Middle frontal gyrus (tissue), 1 donor: Measurements from ENCODE around the gene CELF2.

Experiments
- DNase-seq: peaks from one replicate; pipeline ENCODE4 v3.0.0-alpha.2; 2015; ENCODE audit warnings: low spot score; ENCODE audit errors: extremely low spot score

CELF2 gene

DNA sequence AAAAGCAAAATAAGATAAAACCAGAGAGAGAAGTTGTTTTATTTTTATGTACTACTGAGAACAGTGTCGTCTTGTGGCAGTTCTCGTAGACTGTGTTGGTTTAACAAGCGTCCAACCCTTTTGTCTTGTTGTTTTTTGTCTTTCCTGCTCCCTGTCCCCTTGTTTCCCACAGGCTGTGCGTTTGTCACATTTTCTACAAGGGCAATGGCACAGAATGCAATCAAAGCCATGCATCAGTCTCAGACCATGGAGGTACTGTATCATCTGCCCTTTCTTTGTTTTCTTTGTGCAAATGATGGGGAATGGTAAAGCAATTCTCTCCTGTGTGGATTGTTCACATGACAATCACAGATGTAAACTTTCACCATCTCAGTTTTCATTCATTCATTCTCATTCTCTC, 248.8 kb downstream of the CELF2 start:
- DNase-seq, result no peak

DNA sequence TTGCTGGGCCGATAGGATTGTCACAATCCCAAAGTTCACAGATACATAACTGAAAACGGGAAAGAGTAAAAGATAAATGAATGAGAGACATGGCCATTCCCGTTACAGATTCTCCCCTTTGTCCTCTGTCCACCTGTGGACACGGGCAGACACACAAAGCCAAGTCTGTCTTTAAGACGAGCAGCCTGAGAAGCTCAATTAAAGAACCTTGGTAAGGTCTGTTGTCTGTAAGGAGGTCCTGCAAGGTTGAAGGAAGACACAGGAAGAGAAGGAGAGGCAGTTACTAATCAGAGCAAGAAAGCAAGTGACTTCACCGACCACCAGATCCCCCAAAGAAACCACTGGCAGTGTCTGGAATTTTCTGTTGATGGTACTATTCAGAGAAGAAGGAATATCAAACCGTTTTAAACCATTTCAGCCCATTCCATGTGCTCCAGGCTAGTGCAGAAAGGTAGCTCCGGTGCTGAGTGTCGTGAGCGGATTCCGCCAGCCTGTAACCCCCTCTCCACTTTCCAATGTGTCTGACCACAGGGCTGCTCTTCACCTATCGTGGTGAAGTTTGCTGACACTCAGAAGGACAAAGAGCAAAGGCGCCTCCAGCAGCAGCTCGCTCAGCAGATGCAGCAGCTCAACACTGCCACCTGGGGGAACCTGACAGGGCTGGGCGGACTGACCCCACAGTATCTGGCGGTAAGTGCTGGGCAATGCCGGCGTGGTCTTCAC, 252.6 kb downstream of the CELF2 start:
- no peak for DNase-seq

DNA sequence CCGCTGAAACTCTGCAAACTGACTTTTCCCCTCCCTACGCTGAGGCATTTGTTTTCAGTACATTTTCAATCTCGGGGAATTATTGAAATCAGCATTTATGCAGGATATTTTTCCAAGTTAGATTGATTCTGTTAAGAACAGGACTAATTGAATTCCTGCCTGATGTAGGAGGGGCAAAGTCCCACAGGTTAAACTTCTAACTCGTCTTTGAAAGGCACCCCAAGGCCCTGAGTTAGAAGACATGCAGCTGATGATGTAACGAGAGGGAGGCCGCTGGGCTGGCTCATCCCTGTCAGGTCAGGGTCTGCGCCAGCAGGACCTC, 253.1 kb downstream of the CELF2 start:
- no peak for DNase-seq

DNA sequence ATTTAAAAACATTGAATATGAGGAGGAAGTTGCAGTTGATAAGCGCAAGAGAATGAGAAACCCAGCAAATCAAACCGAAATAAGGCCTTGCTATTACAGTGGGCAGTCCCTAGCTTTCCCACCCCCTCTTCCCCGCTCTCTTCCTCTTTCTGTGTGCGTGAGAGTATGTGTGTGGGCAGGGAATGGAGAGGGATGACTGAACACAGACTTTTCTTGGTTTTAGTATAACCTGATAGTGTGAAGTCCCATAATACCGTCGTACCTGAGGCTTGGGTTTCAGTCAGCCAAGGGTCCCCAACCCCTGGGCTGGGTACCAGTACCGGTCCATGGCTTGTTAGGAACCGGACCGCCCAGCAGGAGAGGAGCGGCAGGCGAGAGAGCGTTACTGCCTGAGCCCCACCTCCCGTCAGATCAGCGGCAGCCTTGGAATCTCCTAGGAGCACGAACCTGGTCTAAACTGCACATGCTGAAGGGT, 255.3 kb downstream of the CELF2 start:
- no peak for DNase-seq

DNA sequence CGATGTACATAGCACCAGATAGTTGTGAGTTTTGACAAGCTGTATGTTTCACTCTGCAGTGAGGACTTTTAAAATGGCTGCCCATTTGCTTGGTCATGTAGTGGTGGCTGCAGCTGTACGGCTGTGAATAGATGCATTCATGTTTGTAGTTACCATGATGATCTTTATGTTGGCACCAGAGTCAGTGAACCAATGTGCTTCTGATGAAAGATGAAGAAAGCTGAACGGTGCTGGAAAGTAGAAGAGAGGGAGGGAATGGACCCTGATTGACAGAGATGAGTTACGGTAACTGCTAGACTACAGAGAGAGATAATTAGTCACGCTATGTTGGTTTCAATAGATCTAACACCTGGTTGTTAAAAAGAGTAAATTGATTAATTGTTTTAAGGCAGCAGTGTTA, 256.8 kb downstream of the CELF2 start:
- no peak for DNase-seq

DNA sequence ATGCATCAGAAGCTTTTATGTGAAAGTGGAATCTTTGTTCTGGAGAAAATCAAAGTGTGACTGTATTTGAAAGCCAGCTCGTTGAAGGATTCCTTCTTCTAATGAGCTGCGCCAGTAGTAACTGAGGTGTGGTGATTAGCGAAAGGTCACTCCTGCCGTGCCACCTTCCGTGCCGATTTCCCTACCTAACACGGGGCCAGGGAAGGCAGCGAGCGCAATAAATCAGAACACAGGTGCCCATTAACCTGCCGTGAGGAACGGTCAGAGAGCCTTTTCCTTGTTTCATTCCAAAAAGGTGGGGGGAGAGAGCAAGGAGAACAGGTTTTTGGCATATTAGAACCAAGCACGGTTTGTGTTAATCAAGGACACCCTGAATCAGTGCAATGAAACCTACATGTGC, 258.0 kb downstream of the CELF2 start:
- DNase-seq, result no peak

DNA sequence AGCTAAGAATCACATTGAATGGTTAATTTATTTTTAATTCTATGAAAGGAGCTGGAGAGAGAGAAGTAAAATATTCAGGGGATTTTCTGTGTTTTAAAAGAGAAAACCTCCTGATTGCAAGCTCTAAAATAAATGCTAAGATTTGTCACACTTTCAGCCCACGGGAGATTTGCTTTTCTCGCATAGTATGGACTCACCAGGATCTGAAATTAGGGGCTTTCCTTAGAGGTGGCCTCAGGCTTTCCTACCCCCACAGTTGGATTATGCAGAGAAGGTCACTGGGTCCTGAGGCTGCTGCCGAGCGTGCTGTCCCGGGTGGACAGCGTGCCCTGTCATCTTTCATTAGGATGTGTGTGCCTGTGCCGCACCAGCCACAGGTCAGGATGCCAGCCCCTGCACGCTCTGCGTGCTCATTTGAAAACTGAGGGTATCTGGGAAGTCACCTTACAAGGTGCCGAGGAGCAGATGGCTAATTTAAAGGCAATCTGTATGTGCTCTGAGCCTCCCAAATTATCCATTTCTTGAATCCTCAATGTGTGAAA, 258.8 kb downstream of the CELF2 start:
- DNase-seq, result no peak

DNA sequence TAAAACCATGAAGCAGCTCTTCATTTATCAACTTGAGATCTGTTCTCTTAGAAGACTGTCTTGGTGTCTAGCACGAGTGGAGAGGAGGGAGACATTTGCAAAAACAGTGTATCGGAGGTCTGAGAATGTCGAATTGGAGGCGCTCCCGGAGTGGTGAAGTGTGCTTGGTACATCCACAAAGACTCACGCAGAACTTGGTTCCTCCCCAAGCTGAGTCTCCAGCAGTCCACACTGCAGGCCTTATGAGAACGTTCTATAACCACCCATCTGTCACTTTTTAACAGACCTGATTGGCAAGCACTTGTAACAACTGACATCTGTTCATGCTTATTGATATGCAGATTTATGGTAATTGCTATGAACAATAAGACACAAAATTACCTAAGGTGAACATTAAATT, 261.6 kb downstream of the CELF2 start:
- no peak for DNase-seq

DNA sequence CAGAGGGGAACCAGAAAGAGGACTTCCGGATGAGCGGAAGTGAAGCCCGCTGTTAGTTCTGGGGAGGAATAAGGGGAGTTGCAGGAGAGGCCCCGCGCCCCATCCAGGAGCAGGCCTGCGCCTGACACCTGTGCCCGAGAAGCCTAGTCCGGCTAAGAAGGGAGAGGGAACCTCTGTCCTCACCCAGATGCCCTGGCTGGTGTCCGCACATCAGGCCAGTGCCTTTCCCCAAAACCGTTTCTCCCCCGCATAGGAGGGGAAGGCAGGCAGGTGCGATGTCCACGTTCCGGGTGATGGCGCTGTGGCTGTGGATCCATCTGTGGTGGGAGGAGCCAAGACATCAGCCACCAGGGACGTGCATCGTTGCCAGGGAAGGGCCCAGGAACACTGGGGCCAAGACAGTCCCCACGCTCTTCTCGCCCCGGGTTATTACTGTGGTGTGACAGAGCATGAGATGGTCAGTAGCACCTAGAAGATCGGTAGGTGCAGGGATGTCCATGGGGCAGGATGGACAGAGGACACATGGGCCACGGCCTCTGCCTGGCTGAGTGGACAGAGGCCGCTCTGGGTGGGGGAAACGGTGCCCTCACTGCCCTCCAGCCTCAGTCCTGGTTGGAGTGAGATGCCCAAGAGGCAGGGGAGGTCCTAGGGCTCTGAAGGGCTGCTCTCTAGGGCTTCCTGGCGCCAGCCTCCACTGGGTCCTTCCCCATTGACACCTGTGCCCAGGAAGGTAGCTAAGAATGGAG, 262.7 kb downstream of the CELF2 start:
- no peak for DNase-seq

DNA sequence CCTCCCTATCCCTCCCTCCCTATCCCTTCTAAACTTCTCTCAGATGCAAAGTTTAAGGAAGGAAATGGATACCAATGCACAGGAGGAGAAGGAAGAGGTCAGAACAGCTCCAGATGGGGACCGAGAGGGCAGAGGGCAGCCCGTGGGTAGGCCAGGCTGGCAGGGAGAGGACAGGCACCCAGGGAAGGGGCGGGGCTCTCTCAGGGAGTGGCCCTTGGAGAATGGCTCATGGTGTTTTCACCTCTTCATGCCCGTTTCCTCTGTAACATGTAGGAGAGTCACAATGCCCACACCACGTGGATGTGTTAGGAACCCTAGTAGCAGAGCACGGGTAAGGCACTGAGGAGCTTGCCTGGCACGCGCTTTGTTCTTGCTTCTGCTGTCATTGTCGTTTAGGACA, 264.5 kb downstream of the CELF2 start:
- no peak for DNase-seq

DNA sequence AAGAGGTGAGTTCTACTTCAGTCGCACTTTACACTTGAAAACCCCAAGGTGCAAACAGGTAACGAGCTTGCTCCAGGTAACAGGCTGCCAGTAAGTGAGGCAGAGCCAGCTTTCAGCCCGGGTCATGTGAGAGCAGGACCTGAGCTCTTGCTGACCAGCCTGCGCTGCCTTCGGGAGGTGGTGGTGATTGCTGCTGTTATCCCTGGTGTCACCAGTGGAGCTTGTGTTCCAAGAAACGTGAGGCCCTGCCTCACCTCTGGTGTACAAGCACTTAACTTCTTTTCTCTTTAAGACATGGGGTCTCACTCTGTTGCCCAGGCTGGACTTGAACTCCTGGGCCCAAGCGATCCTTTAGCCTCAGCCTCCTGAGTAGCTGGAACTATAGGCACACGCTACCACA, 265.0 kb downstream of the CELF2 start:
- DNase-seq, result no peak

DNA sequence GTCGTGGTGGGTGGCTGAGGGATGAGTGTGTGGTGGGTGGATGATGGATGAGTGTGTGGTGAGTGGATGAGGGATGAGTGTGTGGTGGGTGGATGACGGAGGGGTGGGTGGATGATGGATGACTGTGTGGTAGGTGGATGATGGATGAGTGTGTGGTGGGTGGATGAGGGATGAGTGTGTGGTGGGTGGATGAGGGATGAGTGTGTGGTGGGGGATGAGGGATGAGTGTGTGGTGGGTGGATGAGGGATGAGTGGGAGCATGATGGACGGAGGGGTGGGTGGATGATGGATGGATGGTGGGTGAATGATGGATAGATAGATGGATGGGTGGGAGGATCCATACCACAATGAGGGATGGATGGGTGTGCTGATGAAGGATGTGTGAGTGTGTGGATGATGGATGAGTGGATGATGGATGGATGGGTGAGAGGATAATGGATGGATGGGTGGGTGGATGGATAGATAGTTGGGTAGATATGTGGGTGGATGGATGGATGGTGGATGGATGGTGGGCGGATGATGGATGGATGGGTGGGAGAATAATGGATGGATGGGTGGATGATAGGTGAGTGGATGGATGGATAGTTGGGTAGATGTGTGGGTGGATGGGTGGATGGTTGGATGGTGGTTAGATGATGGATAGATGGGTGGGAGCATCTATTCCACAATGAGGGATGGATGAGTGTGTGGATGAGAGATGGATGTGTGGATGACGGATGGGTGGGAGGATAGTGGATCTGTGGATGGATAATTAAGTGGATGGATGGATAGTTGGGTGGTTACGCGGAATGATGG, 266.8 kb downstream of the CELF2 start:
- DNase-seq, result no peak

DNA sequence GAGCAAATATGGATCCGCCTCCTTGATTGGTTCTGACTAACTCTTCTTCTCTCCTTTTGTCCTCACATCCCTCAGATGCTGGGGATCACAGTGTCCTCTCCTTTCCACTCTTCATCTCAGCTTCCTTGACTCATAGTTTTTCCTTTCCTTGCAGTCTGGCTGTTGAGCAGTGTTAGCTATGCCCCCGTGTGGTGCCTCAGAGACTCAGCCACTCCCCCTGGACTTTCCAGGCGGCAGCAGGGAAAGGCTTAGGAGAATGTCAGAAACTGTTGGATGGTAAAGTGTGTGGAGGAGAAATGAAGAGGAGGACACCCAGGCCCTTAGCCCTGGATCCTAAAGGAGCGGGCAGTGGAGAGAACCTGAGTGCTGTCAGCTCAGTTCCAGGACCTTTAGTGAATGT, 267.5 kb downstream of the CELF2 start:
- DNase-seq, result no peak

DNA sequence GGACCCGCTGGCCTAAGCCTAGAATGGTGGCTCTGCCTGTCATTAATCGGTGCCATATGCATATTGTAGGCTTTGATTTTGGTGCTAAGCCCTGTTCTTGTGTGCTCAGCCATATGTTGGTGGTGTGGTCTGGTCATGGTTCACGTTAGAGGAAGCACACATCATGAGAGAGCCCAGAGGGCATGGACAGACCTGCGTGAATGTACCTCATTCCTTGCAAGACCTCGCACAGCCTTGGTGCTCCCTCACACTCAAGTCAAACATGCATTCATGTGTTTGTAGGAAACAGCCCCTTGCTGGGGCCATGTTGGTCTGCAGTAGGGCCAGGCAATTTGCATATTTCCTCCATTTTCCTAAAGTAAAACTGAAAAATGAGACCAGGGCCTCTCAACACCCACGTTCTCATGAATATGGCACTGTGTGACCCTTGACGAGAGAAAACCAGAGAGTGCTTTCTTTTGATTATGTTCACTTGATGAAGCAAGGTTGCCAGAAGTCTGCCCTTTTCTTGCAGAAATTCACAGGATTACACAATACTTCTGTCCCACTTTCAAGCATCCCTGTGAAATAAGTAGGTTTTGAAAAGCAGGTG, 268.7 kb downstream of the CELF2 start:
- no peak for DNase-seq

DNA sequence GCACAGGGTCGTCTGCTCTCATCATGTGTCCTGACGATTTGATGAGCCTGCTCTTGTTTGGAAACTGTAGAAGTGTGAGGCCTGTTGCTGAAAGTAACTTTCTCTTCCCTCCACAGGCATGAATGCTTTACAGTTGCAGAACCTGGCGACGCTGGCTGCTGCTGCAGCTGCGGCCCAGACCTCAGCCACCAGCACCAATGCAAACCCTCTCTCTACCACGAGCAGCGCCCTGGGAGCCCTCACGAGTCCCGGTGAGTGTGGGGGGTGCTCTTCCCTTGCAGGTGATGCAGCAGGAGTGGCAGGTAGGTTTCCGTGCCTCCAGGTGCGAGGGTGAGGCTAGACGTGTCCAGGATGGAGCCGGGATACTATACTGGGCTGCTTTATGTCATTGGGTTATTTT, 270.6 kb downstream of the CELF2 start:
- no peak for DNase-seq

DNA sequence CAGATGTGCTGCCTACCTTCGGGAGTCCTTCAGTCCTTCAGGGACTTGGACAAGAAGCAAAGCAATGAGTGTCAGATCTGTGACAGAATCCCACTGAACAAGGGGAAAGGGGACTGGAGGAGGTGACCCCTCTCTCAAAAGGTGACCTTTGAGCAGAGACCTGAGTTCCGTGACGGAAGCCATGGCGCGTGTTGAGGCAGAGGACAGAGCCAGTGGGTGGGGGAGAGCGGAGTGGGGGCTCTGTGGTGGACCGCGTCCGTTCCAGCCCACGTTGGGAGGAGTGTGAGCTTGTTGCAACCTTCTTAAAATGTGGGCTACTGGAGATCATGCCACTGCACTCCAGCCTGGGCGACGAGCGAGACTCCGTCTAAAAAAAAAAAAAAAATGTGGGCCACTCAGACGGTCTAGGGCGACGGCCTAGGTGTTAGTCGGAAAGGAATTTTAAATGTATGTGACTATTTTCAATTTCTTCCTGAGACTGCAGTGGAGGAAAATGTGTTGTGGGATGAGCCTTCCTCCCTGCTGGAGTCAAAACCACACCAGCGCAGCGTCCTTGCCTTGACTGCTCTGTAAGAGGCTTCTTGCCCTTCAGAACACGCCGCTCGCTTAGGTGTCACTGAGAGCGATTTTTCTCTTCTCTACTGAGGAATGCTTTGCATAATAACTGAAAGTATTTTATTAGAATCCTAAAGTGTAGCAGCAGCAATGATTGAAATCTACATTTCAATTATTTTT, 272.7 kb downstream of the CELF2 start:
- no peak for DNase-seq

DNA sequence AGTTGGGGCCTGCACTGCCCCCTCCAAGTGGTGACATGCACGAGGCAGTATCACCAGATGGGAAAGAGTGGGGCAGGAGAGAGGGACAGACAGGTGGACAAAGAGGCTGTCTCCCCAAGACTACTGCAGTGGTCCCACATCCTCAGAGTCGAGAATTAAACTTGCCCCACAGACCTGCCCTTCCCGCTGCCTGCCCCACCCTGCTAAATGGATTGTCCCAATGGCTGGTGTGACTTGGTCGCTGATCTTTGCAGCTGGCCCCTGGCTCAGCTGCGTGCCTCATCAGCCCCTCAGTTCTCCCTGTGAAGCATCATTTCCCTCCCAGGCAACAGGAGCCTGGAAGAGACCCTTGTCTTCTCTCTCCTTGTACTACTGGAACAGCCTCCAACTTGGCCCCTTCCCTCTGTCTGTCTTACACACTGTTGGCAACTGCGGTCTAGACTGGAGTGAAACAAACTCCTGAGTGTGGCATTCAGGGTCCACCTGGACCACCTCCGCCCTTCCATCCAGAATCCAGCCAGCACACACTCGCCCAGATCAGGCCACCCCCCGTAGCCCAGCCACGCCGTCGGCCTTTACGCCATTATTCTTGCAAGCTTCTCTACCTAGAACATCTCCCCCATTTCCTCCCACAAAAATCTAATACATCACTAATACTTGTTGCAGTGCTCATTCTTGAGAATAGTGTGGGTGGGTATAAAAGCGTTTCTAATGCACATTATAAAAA, 275.1 kb downstream of the CELF2 start:
- DNase-seq, result no peak

DNA sequence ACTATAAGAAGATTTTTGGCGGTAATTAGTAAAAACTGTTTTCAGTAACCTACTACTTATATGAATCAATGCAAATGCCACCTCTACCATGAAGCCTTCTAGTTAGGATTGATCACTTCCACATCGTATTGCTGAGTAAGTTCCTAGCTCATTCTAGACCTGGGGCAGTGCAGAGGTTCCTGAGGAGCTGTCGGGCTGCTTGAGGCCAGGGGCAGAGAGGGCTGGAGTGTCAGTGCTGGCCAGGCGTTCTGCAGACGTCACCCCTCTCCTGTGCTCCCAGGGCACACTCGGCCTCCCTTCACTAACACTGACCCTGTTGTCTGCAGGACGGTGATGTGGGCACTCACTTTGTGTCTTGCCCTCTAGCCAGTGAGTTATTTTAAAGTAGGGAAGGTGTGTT, 275.7 kb downstream of the CELF2 start:
- DNase-seq, result no peak

DNA sequence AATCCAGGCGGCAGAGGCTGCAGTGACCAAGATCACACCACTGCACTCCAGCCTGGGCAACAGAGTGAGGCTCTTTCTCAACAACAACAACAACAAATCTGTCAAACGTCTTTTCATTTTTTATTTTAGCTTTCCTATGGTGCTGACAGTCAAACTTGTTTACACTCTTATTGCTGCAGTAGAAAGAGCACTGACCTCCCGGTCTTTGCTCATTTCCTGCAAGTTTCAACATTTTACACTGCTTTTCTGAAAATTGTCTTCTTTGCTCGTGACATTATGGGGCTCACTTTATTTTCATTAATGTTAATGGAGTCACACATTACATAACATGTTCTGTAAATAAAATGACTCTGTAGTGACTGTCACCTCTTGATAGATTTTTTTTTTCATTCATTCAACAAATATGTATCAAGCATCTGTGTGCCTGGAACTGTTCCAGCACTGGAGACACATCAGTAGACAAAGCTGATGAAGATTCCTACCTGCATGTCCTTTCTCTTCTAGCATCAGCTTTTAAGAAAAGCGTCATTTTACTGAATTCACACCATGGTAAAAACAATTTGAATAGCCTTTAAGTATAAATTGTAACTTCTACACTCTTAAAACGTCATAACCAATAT, 277.3 kb downstream of the CELF2 start:
- no peak for DNase-seq

DNA sequence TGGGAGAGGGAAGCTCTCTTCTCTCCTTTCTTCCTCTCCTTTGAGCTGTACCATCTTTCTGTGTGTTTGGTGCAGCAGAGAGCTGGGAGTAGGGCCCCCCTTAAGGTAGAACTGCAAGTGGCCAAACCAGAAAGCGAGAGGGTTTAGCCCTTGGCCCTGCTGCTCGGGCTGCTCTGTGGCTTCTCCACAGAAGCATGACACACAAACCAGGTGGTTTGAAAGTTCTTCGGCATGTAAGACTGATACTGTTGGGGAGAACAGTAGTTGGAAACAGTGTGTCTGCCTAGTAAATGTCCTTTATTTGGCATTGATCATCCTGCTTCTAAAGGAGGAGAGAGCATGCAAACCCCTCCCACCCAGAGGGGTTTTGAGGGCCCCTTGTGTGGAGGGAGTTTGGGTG, 277.8 kb downstream of the CELF2 start:
- no peak for DNase-seq
